BE2C (cell line): ENCODE data around the gene STIM1.

Experiments used
- DNase-seq: peaks from one replicate; pipeline ENCODE4 v3.0.0-alpha.2; 2020
- H3K27me3 ChIP-seq: fragments of 250-450 bp; sonication (Bioruptor Pico); 2 replicates; pipeline ENCODE4 v1.5.1; 2020; ENCODE audit warnings: mild to moderate bottlenecking
- H3K36me3 ChIP-seq: fragments of 250-450 bp; sonication (Bioruptor Pico); 2 replicates; pipeline ENCODE4 v1.5.1; 2020; ENCODE audit warnings: mild to moderate bottlenecking
- H3K4me1 ChIP-seq: fragments of 250-450 bp; sonication (Bioruptor Pico); 2 replicates; pipeline ENCODE4 v1.5.1; 2020
- H3K4me3 ChIP-seq: 2 replicates; pipeline ENCODE4 v1.5.1; 2011; ENCODE audit warnings: low read depth, low read length
- H3K9me3 ChIP-seq: fragments of 250-450 bp; sonication (Bioruptor Pico); 2 replicates; pipeline ENCODE4 v1.5.1; 2020
- CTCF ChIP-seq: IDR thresholded peaks from 2 replicates; pipeline ENCODE4 v1.5.1; 2012; ENCODE audit warnings: mild to moderate bottlenecking, low read depth, low read length

STIM1 gene

GRCh38 chr11:3981084-3981633, 125.7 kb downstream of the STIM1 start:
- DNase-seq, result no peak

GRCh38 chr11:3982431-3982830, 127.0 kb downstream of the STIM1 start:
- Histone ChIP-seq H3K36me3 (no peaks in the 10 kb centered on the region), H3K4me1 (no peaks in the 10 kb centered on the region), H3K27me3 (no peaks in the 10 kb centered on the region), H3K9me3 (no peaks in the 10 kb centered on the region), H3K4me3 (no peak overlapping the region)
- DNase-seq, result no peak
- TF ChIP-seq CTCF, result no peak

More at GRCh38 chr11:3981084-3981633, 125.7 kb downstream of the STIM1 start:
- no peaks in the 10 kb centered on the region for H3K27me3 ChIP-seq
- H3K4me1 ChIP-seq, result no peaks in the 10 kb centered on the region
- H3K9me3 ChIP-seq, result no peaks in the 10 kb centered on the region
- H3K4me3 ChIP-seq, result no peak overlapping the region
- TF ChIP-seq CTCF, result no peak
- H3K36me3 ChIP-seq, result no peaks in the 10 kb centered on the region

DNA sequence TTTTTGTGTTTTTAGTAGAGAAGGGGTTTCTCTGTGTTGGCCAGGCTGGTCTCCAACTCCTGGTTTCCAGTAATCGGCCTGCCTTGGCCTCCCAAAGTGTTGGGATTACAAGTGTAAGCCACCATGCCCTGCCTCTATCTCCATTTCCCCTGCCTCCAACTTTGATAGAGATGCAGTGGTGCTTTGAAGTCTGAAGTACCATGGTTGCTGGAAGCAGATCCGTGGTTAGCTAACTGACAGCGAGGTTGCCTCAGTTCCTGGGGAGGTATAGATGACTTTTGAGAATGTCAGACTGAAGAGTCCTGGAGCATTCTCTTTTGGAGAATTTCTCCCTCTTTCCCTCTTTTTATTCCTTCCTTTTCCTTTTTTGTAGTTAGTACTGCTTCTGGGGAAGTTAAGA, 127.6 kb downstream of the STIM1 start:
- Histone ChIP-seq H3K4me3 (no peak overlapping the region), H3K27me3 (no peaks in the 10 kb centered on the region), H3K4me1 (no peaks in the 10 kb centered on the region), H3K36me3 (no peaks in the 10 kb centered on the region), H3K9me3 (no peaks in the 10 kb centered on the region)
- no peak for TF ChIP-seq CTCF
- no peak for DNase-seq

DNA sequence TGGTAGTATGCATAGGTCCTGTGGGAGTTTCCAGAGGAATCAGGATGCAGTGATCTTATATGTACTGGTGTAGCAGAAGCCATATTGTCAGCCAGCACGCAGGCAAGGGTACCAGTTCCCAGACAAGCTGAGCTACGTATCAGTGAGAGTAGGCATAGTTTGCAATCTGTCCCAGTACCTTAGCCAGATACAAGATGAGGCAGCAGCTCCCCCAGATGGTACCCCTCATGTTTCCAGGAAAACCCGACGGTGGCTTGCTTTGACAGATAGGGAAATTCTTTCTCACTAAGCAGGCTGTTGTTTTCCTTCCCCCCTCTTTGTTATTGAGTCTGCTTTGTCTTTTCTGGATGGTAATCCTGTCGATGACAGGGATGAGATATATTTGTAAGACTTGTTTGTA, 129.4 kb downstream of the STIM1 start:
- no peak for DNase-seq
- no peak overlapping the region for H3K4me3 ChIP-seq
- H3K4me1 ChIP-seq, result no peaks in the 10 kb centered on the region
- H3K27me3 ChIP-seq, result no peaks in the 10 kb centered on the region
- H3K36me3 ChIP-seq, result no peaks in the 10 kb centered on the region
- no peaks in the 10 kb centered on the region for H3K9me3 ChIP-seq
- TF ChIP-seq CTCF, result peak; percentile 10; the same call in 1 of the 2 replicates

GRCh38 chr11:3985631-3986030, 130.2 kb downstream of the STIM1 start:
- Histone ChIP-seq H3K36me3 (no peaks in the 10 kb centered on the region), H3K4me3 (no peak overlapping the region), H3K4me1 (no peaks in the 10 kb centered on the region), H3K9me3 (no peaks in the 10 kb centered on the region), H3K27me3 (no peaks in the 10 kb centered on the region)
- no peak for DNase-seq
- TF ChIP-seq CTCF, result no peak

DNA sequence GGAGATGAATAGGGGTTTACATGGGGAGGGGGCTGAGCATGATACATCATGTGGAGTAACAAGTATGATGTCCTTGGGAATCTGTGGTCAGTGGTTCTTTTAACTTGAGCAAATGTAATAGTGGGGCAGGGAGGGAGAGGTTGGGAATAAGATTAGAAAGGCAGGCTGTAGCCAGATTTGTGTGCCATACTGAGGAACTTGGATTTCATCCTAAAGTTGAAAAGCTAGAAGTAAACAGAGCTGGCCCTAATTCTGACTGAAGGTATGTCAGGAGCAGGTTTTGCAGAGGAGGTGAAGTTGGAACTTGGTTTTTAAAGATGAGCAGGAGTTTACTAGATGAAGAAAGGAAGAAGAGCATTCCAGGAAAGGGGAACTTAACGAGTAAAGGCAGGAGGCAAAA, 130.8 kb downstream of the STIM1 start:
- Histone ChIP-seq H3K4me3 (no peak overlapping the region), H3K4me1 (no peaks in the 10 kb centered on the region), H3K27me3 (no peaks in the 10 kb centered on the region), H3K36me3 (no peaks in the 10 kb centered on the region), H3K9me3 (no peaks in the 10 kb centered on the region)
- no peak for TF ChIP-seq CTCF
- no peak for DNase-seq
